Fibroblast of villous mesenchyme (primary cell): ENCODE data around the gene MCTP1. TPM values are rescaled to one million over a fixed set of nuclear protein-coding genes. Genes with fewer than 3 reads are reported as not detected.
A peak's percentile ranks its signal among the peaks of the same experiment; 100 is the strongest.

ENCODE experiments used
- DNase-seq: peaks from one replicate; pipeline ENCODE4 v3.0.0-alpha.2; 2010; ENCODE audit warnings: low read depth
- H3K4me3 ChIP-seq: 2 replicates; pipeline ENCODE4 v1.5.1; 2011; ENCODE audit warnings: low read depth, mild to moderate bottlenecking, low read length
- CTCF ChIP-seq: IDR thresholded peaks from 2 replicates; pipeline ENCODE4 v1.5.1; 2012; ENCODE audit warnings: low read depth, mild to moderate bottlenecking, low read length; ENCODE audit not compliant: insufficient read depth
- total RNA-seq: library from RNA; depleted of rRNA; stranded (reverse); fragments of >200 nt; gene quantifications from 2 replicates; pipeline ENCODE4 v1.2.3, GENCODE V29; 2012

MCTP1 gene
- total RNA-seq, 1 donor = 14.7 TPM

- TF ChIP-seq CTCF = no peak
- H3K4me3 ChIP-seq = no peak overlapping the region
- DNase-seq = no peak
Observed at GRCh38 chr5:94702729-94703128, 582.2 kb downstream of the MCTP1 start.

GRCh38 chr5:94700592-94700991 lies 584.3 kb downstream of the MCTP1 start:
- no peak for DNase-seq
- no peak for TF ChIP-seq CTCF
- H3K4me3 ChIP-seq = no peak overlapping the region

- no peak overlapping the region for H3K4me3 ChIP-seq
- no peak for TF ChIP-seq CTCF
- DNase-seq = no peak
Observed at GRCh38 chr5:94699562-94699961, 585.3 kb downstream of the MCTP1 start.

GRCh38 chr5:94698197-94698596 lies 586.7 kb downstream of the MCTP1 start:
- TF ChIP-seq CTCF = no peak

GRCh38 chr5:94694671-94695070 lies 590.2 kb downstream of the MCTP1 start:
- DNase-seq = peak; percentile 51
- TF ChIP-seq CTCF = no peak

More at GRCh38 chr5:94698197-94698596, 586.7 kb downstream of the MCTP1 start:
- H3K4me3 ChIP-seq = no peak overlapping the region
- no peak for DNase-seq

GRCh38 chr5:94693845-94694370 lies 591.0 kb downstream of the MCTP1 start:
- no peak for TF ChIP-seq CTCF
- no peak overlapping the region for H3K4me3 ChIP-seq
- DNase-seq = no peak

More at GRCh38 chr5:94694671-94695070, 590.2 kb downstream of the MCTP1 start:
- H3K4me3 ChIP-seq = no peak overlapping the region

GRCh38 chr5:94693043-94693822 lies 591.7 kb downstream of the MCTP1 start:
- H3K4me3 ChIP-seq = no peak overlapping the region
- peak; percentile 53 for TF ChIP-seq CTCF
- peak; percentile 82 for DNase-seq
